Neutrophil (primary cell): Measurements from ENCODE around the gene SRP68.

Source experiments
- H3K27ac ChIP-seq: fragments of 200-600 bp; sonication (generic); 2 replicates; pipeline ENCODE4 v1.5.1; 2016; ENCODE audit warnings: mild to moderate bottlenecking, moderate library complexity
- H3K27me3 ChIP-seq: fragments of 200-600 bp; sonication (generic); 2 replicates; pipeline ENCODE4 v1.6.0; 2016; ENCODE audit warnings: mild to moderate bottlenecking
- H3K36me3 ChIP-seq: fragments of 200-600 bp; sonication (generic); 2 replicates; pipeline ENCODE4 v1.5.1; 2017
- H3K4me1 ChIP-seq, 2 experiments: fragments of 200-600 bp in 1 of 2; sonication (generic) in 1 of 2; 1 replicate in 1 of 2; 2 replicates in 1 of 2; pipeline versions ENCODE4 v1.5.1 to v1.6.1; 2013 to 2016; ENCODE audit warnings: low read depth in 1 of 2, low read length in 1 of 2, mild to moderate bottlenecking in 1 of 2, moderate library complexity in 1 of 2; ENCODE audit not compliant: control insufficient read depth in 1 of 2, insufficient read depth in 1 of 2
- H3K4me3 ChIP-seq, 2 experiments: fragments of 200-600 bp in 1 of 2; sonication (generic) in 1 of 2; 1 replicate in 1 of 2; 2 replicates in 1 of 2; pipeline ENCODE4 v1.5.1; 2013 to 2016; ENCODE audit warnings: low read depth in 1 of 2, low read length in 1 of 2, mild to moderate bottlenecking in 1 of 2, moderate library complexity in 1 of 2
- H3K9me3 ChIP-seq: fragments of 200-600 bp; sonication (generic); 2 replicates; pipeline ENCODE4 v1.5.1; 2016
- CTCF ChIP-seq: fragments of 200-600 bp; sonication (generic); IDR thresholded peaks from 2 replicates; pipeline ENCODE4 v1.5.1; 2016; ENCODE audit warnings: antibody characterized with exemption

The SRP68 gene

DNA sequence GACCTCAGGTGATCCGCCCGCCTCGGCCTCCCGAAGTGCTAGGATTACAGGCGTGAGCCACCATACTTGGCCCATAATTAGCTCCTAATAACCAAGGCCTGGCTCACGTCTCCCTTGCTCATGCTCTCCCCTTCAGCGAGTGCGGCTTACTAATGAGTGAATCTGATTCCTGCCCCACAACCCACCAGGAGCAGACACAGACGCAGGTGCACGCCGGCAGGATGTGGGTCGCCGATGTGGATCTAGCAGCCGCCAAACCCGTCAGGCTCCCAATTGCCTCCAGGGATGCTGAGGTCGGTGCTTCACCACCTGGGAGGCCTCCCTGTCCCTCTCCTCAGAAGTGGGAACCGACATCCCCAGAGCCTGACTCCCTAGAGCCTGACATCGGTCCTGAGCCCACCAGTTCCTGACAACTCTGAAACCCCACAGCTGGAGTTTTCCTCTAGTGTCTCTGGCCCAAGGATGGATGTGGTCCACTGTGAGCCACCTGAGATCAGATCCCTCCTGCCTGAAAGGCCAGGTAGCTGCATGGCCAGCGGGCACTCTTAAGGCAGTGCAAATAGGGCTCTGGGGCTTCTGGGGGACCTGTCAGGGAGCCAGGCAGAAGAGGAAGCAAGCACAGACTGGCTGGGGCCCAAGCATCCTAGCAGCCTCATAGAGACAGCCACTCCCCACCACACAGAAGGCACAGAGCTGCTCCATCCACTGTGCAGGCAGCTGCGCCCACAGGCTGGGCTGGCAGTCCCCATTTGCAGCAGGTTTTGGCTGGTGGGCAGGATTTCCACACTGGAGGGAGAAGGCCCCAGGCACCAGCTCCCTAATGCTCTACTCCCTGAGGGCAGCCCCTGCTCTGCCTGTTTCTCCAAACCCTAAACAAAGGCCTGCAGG is 20.5 kb upstream of the SRP68 start:
- no peak overlapping the region for H3K27ac ChIP-seq
- H3K27me3 ChIP-seq = no peaks in the 10 kb centered on the region
- no peaks in the 10 kb centered on the region for H3K9me3 ChIP-seq
- no peak for TF ChIP-seq CTCF
- H3K4me3 ChIP-seq = no peak overlapping the region
- no peaks in the 10 kb centered on the region for H3K4me1 ChIP-seq
- peaks cover 92% of the 10 kb centered on the region for H3K36me3 ChIP-seq

DNA sequence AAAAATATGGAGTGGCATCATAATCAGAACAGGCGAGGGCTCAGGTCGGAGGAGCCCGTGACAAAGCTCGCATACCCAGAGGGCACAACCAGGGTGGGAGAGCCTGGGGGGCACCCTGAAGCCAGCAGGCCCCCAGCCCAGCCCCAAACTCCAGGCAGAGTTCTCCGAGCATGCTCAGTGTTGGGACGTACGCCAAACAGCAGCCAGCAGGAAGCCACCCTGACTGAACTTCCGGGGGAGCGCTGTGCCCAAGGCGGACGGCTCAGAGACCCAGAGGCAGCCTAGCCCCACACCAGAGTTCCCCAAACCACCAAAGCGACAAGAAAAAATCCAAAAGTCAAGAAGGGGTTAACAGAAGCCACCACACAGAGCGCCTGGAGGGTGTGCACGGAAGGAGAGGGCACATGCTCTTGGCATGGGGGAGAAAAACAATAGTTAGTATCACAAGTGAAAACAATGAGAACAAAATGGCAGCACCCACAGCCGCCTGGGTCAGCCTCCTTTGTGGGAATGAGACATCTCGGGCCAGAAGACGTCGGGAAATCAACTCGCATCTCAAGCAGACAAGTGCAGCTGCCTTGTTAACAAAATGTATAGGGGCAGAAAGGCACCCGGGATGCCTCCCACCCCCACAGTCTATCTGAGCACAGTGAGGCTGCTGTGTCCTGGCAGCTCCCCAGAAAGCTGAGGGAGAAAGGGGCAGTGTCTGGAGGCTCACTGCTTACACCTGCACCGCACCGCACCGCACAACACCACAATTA is 19.4 kb upstream of the SRP68 start:
- H3K27me3 ChIP-seq = no peaks in the 10 kb centered on the region

DNA sequence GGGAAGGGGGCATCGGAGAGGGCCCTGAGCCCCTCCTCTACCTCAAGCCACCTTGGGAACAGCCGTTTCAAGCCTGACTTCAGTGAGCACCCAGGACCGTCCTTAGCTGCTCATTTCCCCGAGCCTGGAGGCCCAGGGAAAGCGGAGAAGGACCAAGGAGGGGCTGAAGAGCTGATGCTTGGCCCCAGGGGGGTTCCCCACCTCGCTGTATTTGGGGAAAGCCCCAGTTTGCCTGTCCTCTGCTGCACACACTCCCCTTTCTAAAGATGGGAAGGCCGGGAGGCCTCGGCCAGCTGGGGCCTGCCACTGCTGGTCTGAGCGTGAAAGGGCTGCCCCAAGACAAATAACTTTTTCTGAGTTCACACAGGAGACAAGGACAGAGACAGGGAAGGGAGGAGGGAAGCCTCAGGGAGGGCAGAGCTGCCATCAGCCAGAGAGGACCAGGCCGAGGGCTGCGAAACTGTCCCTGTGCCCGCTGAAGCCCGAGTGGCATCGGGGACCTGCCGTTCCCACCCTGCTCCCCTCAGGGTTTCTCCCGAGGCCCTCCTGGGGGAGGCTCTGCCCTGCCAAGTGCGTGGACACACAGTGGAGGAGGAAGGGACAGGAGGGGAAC is 18.3 kb upstream of the SRP68 start:
- no peak for TF ChIP-seq CTCF
- no peaks in the 10 kb centered on the region for H3K4me1 ChIP-seq
- no peak overlapping the region for H3K27ac ChIP-seq

More for the DNA sequence above, 19.4 kb upstream of the SRP68 start:
- Histone ChIP-seq H3K4me3 (no peak overlapping the region), H3K4me1 (no peaks in the 10 kb centered on the region), H3K27ac (no peak overlapping the region), H3K36me3 (peaks cover 92% of the 10 kb centered on the region), H3K9me3 (no peaks in the 10 kb centered on the region)
- TF ChIP-seq CTCF = no peak

DNA sequence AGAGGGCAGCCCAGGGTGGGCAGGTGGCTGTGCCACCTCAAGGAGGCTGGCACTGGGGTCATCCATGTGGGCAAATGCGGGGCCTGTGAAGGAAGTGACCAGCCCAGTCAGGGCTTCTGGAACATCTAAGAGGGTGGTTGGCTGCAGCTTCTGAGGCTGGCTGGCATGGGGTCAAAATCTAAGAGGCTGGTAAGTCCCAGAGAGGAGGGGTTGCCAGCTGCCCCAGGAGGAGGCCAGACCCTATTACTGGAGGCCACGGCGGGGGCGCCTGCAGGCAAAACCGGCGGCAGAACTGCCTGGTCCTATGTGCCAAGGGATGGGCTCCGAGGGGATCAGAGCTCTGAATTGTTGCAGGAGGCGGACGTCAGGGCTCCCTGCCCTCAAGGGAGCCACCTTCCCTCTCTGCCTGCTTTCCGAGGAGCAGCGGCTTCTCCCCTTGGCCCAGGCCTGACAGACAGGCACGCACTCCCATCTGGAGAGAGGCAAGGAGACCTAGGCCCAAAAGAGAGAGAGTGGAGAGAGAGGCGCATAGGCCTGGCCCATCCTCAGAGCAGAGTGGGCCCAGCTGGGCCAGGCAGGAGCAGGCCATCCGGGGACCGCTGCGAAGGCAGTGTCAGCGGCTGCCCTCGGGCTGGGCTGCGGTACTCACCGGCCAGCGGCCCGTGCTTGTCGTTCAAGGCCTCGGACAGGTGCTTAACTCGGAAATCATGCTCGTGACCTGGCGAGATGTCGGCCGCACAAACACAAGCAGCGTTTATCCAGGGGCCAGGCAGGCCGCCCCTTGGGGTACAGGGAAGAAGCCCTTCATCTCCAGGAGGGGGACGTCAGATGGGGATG is 17.6 kb upstream of the SRP68 start:
- H3K27ac ChIP-seq = no peak overlapping the region
- no peaks in the 10 kb centered on the region for H3K4me1 ChIP-seq
- H3K4me3 ChIP-seq = no peak overlapping the region
- no peaks in the 10 kb centered on the region for H3K27me3 ChIP-seq
- H3K9me3 ChIP-seq = no peaks in the 10 kb centered on the region
- no peak for TF ChIP-seq CTCF
- peaks cover 99% of the 10 kb centered on the region for H3K36me3 ChIP-seq

More for the DNA sequence above, 18.3 kb upstream of the SRP68 start:
- Histone ChIP-seq H3K27me3 (no peaks in the 10 kb centered on the region), H3K36me3 (peaks cover 94% of the 10 kb centered on the region), H3K9me3 (no peaks in the 10 kb centered on the region), H3K4me3 (no peak overlapping the region)
